SKM-1 treated with dmso at 0.1 percent for 144 hours (cell line): ENCODE measurements around the gene CYP27B1.
A peak's percentile ranks its signal among the peaks of the same experiment; 100 is the strongest.

Experiments
- DNase-seq: peaks from one replicate; lab custom pipeline; 2025; ENCODE audit not compliant: unreplicated experiment; lab: John Stamatoyannopoulos, UW

Gene CYP27B1

GRCh38 chr12:57751788-57752667 is 14.8 kb downstream of the CYP27B1 start, which contains the start of gene CDK4:
CDK4 (minus strand) TSS chr12:57752310; CDS start chr12:57751717, 593 bp downstream.
- DNase-seq: peak; percentile 91

- no peak for DNase-seq
Measured at GRCh38 chr12:57751432-57751787, 15.5 kb downstream of the CYP27B1 start.

- no peak for DNase-seq
Measured at GRCh38 chr12:57750561-57751431, 16.1 kb downstream of the CYP27B1 start.

- DNase-seq: no peak
Measured at GRCh38 chr12:57749061-57749460, 17.8 kb downstream of the CYP27B1 start.

GRCh38 chr12:57746025-57746424 is 20.9 kb downstream of the CYP27B1 start:
- DNase-seq: no peak

GRCh38 chr12:57745485-57745881 is 21.4 kb downstream of the CYP27B1 start:
- DNase-seq: no peak

- DNase-seq: peak; percentile 85
Measured at GRCh38 chr12:57744777-57745484, 21.9 kb downstream of the CYP27B1 start, which contains the start of gene TSPAN31. TSPAN31 (plus strand) TSS chr12:57745039; CDS start chr12:57745155, 116 bp downstream.

- no peak for DNase-seq
Measured at GRCh38 chr12:57744194-57744776, 22.6 kb downstream of the CYP27B1 start.

- no peak for DNase-seq
Measured at GRCh38 chr12:57743769-57744168, 23.1 kb downstream of the CYP27B1 start.

GRCh38 chr12:57741844-57742738 is 24.8 kb downstream of the CYP27B1 start:
- DNase-seq: peak; percentile 53

GRCh38 chr12:57741413-57741789 is 25.5 kb downstream of the CYP27B1 start:
- no peak for DNase-seq

GRCh38 chr12:57740656-57741412 is 26.0 kb downstream of the CYP27B1 start:
- DNase-seq: no peak

GRCh38 chr12:57739914-57740538 is 26.9 kb downstream of the CYP27B1 start:
- no peak for DNase-seq

- DNase-seq: no peak
Measured at GRCh38 chr12:57739387-57739786, 27.5 kb downstream of the CYP27B1 start.

- DNase-seq: no peak
Measured at GRCh38 chr12:57738661-57739237, 28.1 kb downstream of the CYP27B1 start, which contains the start of gene AGAP2. AGAP2 (minus strand) TSS chr12:57738742; CDS start chr12:57738246, 496 bp downstream.

- no peak for DNase-seq
Measured at GRCh38 chr12:57737467-57738460, 29.1 kb downstream of the CYP27B1 start.
